SK-N-SH treated with all-trans-retinoic acid at 6 μM for 48 hours (cell line): ENCODE results near the gene ATP6V0E1.

Experiments
- TCF4 ChIP-seq: fragments of 250-450 bp; sonication (Bioruptor Pico); IDR thresholded peaks from 2 replicates; pipeline ENCODE4 v1.8.0; 2021; ENCODE audit warnings: mild to moderate bottlenecking, moderate library complexity, borderline replicate concordance
- TOX ChIP-seq: fragments of 250-450 bp; sonication (Bioruptor Pico); IDR thresholded peaks from 2 replicates; pipeline ENCODE4 v1.8.0; 2021; ENCODE audit warnings: mild to moderate bottlenecking, moderate library complexity, borderline replicate concordance

DNA sequence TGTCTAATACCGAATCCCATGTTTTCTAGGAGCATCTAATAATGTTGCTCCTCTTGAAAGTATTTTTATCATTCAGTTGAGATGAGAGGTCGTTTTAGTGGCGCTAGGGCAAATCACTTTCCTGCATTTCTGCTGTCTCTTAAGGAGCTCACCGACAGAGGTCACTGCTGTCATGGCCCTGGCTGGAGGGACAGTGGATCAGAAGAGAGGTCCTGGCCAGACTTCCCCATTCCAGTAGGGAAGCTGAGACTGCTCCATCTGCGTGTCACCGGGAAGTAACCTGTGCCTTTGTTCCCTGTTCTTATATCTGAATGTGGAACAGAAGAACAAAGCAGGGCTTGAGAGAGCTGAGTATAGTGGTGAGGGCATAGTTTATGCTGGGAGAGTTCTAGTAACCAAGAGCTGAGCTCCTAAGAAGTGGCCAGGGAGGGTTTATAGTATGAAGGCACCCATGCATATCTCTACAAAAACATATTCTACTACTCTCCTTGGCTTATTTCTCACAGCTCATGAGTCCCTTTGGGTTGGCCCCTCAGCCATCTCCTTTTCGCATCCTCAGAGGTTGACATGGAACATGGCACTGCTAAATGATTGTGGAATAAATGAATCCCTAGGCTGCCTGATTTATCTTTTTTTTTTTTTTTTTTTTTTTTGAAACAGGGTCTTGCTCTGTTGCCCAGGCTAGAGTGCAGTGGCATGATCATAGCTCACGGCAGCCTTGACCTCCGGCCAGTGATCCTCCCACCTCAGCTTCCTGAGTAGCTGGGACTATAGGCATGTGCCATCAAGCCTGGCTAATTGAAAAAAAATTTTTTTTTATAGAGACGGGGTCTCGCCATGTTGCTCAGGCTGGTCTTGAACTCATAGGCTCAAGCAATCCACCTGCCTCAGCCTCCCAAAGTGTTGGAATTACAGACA is 27.2 kb downstream of the ATP6V0E1 start:
- TF ChIP-seq TCF4 (CRISPR knock-in tag) = no peak
- no peak for TF ChIP-seq TOX (CRISPR knock-in tag)
